Left lung (tissue), 10 donors: Measurements from ENCODE around the gene DUSP28. TPM values are rescaled to one million over a fixed set of nuclear protein-coding genes. Genes with fewer than 3 reads are reported as not detected.
"Not testable (repeated sequence)": the region's sequence is repeated elsewhere in the genome, so short reads cannot be mapped to it uniquely, and the experiment has no call there.

Experiments used
- ATAC-seq: fragments of 200-7000 bp; cut with Tn5 transposase; one replicate; pipeline ENCODE4 v1.9.1; 2020; ENCODE audit warnings: moderate library complexity
- DNase-seq, 4 donors: peaks; one replicate each; pipeline ENCODE4 v3.0.0-alpha.2; 2013 to 2020
- H3K27ac ChIP-seq, 2 donors: fragments of 200-600 bp; sonication (generic) in 1 of 2; one replicate each; pipeline versions ENCODE4 v1.5.0 to v1.8.0; 2020 to 2021
- H3K27me3 ChIP-seq, 2 donors: fragments of 200-600 bp; sonication (generic) in 1 of 2; one replicate each; pipeline versions ENCODE4 v1.5.0 to v1.8.0; 2020 to 2021
- H3K36me3 ChIP-seq, 2 donors: fragments of 200-600 bp; sonication (generic) in 1 of 2; one replicate each; pipeline versions ENCODE4 v1.5.0 to v1.8.0; 2020 to 2021
- H3K4me1 ChIP-seq, 2 donors: fragments of 200-600 bp; one replicate each; pipeline ENCODE4 v1.8.0; 2021
- H3K4me3 ChIP-seq, 2 donors: fragments of 200-600 bp; sonication (generic) in 1 of 2; one replicate each; pipeline versions ENCODE4 v1.5.0 to v1.8.0; 2020 to 2021; ENCODE audit warnings: mild to moderate bottlenecking in 1 of 2
- H3K9me3 ChIP-seq, 2 donors: fragments of 200-600 bp; sonication (generic) in 1 of 2; one replicate each; pipeline versions ENCODE4 v1.5.0 to v1.8.0; 2020 to 2021
- CTCF ChIP-seq, 2 donors: fragments of 200-600 bp; sonication (generic) in 1 of 2; IDR thresholded peaks; one replicate each; pipeline versions ENCODE4 v1.5.0 to v1.8.0; 2021; ENCODE audit warnings: antibody characterized with exemption in 2 of 2
- intact Hi-C, 2 donors: fragments of 100-400 bp; cut with DNase I; formaldehyde crosslinking; loops; one replicate each; pipeline versions ENCODE4 v1.11.2 to v1.14.2; 2022
- polyA plus RNA-seq, 6 donors: library from polyadenylated mRNA; unstranded; fragments of 120-200 nt; gene quantifications; one replicate each; pipeline ENCODE4 v1.2.1, GENCODE V29; 2013; ENCODE audit not compliant: insufficient read length in 6 of 6
- total RNA-seq, 2 donors: library from RNA; stranded (reverse); fragmentation: NEBNext Ultra II Directional; extraction: Animal tissue kit (Norgen Biotek cat#: 25700); gene quantifications; one replicate each; pipeline ENCODE4 v1.2.1, GENCODE V29; 2021
- donor health status: DM: no; HTN: yes; CAD: no.
- donor health status: DM: no; HTN: no; CAD: no.

The DUSP28 gene
- total and polyA plus RNA-seq, 8 donors: 2.4 to 7.6 (median 5.5) TPM

- peak; percentile 21 for ATAC-seq
- intact Hi-C loops: no loop called here
- peaks cover 0 to 13% of the 10 kb centered on the region in 2 donors for H3K4me1 ChIP-seq
Observed at GRCh38 chr2:240519396-240520129, 40.6 kb upstream of the DUSP28 start.

GRCh38 chr2:240520130-240520973 is 39.8 kb upstream of the DUSP28 start:
- Histone ChIP-seq H3K4me3 (no peak overlapping the region), H3K27ac (no peak overlapping the region), H3K9me3 (peaks cover 0 to 27% of the 10 kb centered on the region in 2 donors), H3K27me3 (peaks cover 0 to 20% of the 10 kb centered on the region in 2 donors), H3K36me3 (peaks cover 0 to 36% of the 10 kb centered on the region in 2 donors), H3K4me1 (peaks cover 0 to 13% of the 10 kb centered on the region in 2 donors)
- intact Hi-C loops: no loop called here
- ATAC-seq (peak; percentile 18), DNase-seq (peak in 1 of 4 donors; percentile 77)
- TF ChIP-seq CTCF (IDR thresholded peaks at IDR 0.05): no peak

More at GRCh38 chr2:240519396-240520129, 40.6 kb upstream of the DUSP28 start:
- DNase-seq: peak in 1 of 4 donors; percentile 11
- Histone ChIP-seq H3K9me3 (peaks cover 0 to 19% of the 10 kb centered on the region in 2 donors), H3K27ac (no peak overlapping the region), H3K36me3 (peaks cover 0 to 29% of the 10 kb centered on the region in 2 donors), H3K27me3 (peaks cover 0 to 20% of the 10 kb centered on the region in 2 donors), H3K4me3 (no peak overlapping the region)
- TF ChIP-seq CTCF (IDR thresholded peaks at IDR 0.05): no peak

GRCh38 chr2:240520974-240521350 is 39.2 kb upstream of the DUSP28 start:
- H3K4me3 ChIP-seq: no peak overlapping the region
- peaks cover 0 to 32% of the 10 kb centered on the region in 2 donors for H3K9me3 ChIP-seq
- no peak for TF ChIP-seq CTCF (IDR thresholded peaks at IDR 0.05)
- ATAC-seq: no peak
- H3K27ac ChIP-seq: no peak overlapping the region
- peaks cover 0 to 42% of the 10 kb centered on the region in 2 donors for H3K36me3 ChIP-seq
- H3K4me1 ChIP-seq: peaks cover 0 to 13% of the 10 kb centered on the region in 2 donors
- peaks cover 0 to 20% of the 10 kb centered on the region in 2 donors for H3K27me3 ChIP-seq
- peak in 1 of 4 donors; percentile 42 for DNase-seq
- intact Hi-C loops: no loop called here

- ATAC-seq, intact Hi-C loops, DNase-seq: not testable (repeated sequence)
Observed at GRCh38 chr2:240521885-240522284, 38.3 kb upstream of the DUSP28 start.

GRCh38 chr2:240522406-240522805 is 37.8 kb upstream of the DUSP28 start:
- H3K4me3 ChIP-seq: no peak overlapping the region
- peaks cover 0 to 50% of the 10 kb centered on the region in 2 donors for H3K36me3 ChIP-seq
- no peak overlapping the region for H3K27ac ChIP-seq
- DNase-seq (peak in 1 of 4 donors; percentile 33), ATAC-seq (no peak)
- H3K9me3 ChIP-seq: peaks cover 0 to 38% of the 10 kb centered on the region in 2 donors
- TF ChIP-seq CTCF (IDR thresholded peaks at IDR 0.05): no peak
- peaks cover 0 to 20% of the 10 kb centered on the region in 2 donors for H3K27me3 ChIP-seq
- intact Hi-C loops: no loop called here
- H3K4me1 ChIP-seq: peaks cover 0 to 13% of the 10 kb centered on the region in 2 donors

More at GRCh38 chr2:240521885-240522284, 38.3 kb upstream of the DUSP28 start:
- Histone ChIP-seq H3K9me3 (peaks cover 0 to 38% of the 10 kb centered on the region in 2 donors), H3K4me1 (peaks cover 0 to 13% of the 10 kb centered on the region in 2 donors), H3K36me3 (peaks cover 0 to 50% of the 10 kb centered on the region in 2 donors), H3K27me3 (peaks cover 0 to 20% of the 10 kb centered on the region in 2 donors)
- H3K27ac ChIP-seq, H3K4me3 ChIP-seq: not testable (repeated sequence)
